GM13976 (cell line): ENCODE data around the gene TUBB1.

Experiments
- DNase-seq: peaks from one replicate; pipeline ENCODE4 v3.0.0; 2012; ENCODE audit warnings: low spot score
- in situ Hi-C: fragments of 300-500 bp; cut with MboI; formaldehyde crosslinking; loops from one replicate; pipeline ENCODE4 v1.12.0; 2022; ENCODE audit warnings: low sequenced_read_pairs, mixed read lengths, inconsistent platforms; ENCODE audit not compliant: unreplicated experiment
- TF ChIP-seq, protein P1 (sequence below): IDR thresholded peaks from 2 replicates; pipeline ENCODE4 v1.5.1; 2012; ENCODE audit warnings: borderline replicate concordance, mild to moderate bottlenecking; ENCODE audit not compliant: insufficient read depth; ENCODE audit errors: extremely low read depth, missing control alignments, control extremely low read depth

TUBB1 gene

DNA sequence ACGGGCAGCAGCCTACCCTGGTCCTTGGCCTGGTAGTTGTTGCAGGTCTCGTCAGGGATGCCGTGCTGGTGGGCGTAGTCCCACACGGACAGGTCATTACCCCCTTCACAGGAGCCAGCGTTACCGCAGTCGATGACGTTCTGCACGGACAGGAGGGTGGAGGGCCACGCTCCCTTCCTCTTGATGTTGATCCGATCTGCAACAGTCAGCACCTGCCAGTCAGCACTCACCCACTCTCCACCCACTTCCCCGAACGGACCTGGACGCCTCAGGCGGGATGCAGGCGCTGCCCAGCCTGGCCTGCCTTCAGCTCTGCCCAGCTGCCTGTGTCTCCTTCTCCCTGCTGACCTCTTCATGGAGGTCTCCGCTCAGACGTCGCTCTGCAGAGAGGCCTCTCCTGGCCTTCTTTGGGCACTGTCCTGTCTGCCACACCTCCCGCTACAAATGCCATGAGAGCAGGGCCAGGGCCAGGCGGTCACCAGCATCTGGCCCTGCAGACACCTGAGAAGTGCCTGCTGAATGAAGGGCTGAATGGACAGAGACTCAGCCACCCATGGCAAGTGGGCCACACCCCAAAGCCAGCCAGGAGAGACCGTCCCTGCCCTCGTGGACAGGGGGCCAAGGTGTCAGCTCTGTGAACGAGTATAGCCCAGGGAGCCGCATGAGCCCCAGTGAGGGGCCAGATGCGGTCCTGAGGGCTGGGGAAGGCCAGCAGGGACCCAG is 17.6 kb upstream of the TUBB1 start:
- in situ Hi-C loops, result no loop called here
- no peak for DNase-seq
- TF ChIP-seq, protein P1, sequence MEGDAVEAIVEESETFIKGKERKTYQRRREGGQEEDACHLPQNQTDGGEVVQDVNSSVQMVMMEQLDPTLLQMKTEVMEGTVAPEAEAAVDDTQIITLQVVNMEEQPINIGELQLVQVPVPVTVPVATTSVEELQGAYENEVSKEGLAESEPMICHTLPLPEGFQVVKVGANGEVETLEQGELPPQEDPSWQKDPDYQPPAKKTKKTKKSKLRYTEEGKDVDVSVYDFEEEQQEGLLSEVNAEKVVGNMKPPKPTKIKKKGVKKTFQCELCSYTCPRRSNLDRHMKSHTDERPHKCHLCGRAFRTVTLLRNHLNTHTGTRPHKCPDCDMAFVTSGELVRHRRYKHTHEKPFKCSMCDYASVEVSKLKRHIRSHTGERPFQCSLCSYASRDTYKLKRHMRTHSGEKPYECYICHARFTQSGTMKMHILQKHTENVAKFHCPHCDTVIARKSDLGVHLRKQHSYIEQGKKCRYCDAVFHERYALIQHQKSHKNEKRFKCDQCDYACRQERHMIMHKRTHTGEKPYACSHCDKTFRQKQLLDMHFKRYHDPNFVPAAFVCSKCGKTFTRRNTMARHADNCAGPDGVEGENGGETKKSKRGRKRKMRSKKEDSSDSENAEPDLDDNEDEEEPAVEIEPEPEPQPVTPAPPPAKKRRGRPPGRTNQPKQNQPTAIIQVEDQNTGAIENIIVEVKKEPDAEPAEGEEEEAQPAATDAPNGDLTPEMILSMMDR, result no peak

DNA sequence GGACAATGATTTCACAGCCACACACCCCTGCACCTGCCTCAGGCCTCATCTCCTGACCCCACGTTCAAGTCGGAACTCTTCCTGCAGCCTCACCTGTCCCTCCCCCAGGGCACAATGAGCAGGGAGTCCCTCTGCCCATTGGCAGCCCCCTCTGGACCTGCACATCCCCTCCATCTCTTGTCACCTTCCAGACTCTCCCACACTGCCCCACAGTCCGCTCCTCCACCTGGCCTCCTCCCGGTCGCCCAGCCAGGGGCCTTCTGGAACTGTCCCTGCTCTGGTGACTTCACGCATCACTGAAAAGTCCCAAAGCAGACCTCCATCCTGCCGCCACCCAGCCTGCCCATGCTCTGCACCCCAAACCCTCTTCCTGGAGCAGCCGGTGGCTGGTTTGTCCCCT is 16.8 kb upstream of the TUBB1 start:
- TF ChIP-seq, protein P1, result no peak
- in situ Hi-C loops, result no loop called here
- DNase-seq, result no peak

DNA sequence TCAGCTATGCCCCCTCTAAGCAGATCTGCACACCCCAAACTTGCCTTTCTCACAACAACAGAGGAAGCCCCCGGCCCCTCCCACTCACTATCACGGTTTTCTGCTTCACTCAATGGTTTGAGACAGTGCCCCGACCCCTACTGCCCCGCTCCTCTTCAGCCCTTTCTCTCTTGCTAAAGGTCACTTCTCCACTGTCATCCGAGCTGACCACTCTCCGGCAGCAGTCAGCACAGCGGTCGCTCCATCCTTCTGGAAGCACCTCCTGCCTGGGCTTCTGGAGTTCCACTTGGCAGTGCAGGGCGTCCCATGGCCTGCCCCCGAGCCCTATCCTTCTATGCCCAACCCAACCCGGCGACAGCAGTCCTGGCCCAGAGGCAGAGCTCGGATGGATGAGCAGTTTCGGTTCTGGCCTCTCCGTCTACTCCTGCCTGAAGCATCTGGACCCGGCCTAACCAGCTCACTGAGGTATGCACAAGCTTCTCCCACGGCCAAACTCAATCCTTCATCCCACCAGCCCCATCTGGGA is 16.3 kb upstream of the TUBB1 start:
- in situ Hi-C loops, result no loop called here
- TF ChIP-seq, protein P1, result no peak
- no peak for DNase-seq

DNA sequence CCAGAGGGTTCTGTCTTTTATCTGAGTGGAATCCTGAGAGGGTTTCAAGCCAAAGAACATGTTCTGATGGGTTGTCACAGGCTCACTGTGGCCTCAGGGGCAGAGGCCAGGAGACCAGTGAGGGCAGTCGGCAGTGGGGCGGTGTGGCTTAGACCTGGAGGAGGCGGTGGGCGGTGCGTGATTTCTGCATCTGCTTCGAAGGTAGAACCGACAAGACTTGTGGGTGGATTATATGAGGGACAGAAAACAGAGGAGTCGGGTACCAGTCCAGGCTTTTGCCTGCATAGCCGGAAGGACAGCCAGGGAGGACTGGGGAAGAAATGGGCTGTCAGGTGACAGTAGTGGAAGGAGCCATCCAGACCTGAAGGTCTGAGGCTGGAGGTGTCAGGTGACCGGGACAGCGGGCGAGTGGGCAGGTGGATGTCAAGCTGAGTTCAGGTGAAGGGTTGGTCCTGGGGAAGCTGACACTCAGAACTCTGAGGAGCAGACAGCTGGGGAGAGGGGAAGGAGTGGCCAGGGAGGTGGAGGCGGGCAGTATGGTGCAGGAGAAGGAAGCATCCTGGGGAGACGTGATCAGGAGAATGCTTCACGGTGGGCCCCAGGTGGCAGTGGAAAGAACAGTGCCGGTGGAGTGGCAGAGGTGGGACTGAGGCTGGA is 15.3 kb upstream of the TUBB1 start:
- TF ChIP-seq, protein P1, result no peak
- DNase-seq, result no peak
- in situ Hi-C loops, result no loop called here

DNA sequence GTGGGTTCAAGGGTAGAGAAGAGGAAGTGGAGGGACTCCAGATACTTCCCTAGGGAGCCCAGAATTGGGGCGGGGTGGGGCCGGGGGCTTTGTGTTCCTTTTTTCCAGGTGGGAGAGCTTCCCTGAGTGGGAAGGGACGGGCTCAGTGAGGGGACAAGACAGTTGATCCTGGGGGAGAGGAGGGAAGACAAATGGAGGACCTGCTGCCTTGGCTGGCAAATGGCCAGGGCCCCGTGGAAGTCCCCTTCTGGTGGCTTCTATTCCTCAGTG is 14.8 kb upstream of the TUBB1 start:
- TF ChIP-seq, protein P1, result no peak
- in situ Hi-C loops, result no loop called here
- no peak for DNase-seq

DNA sequence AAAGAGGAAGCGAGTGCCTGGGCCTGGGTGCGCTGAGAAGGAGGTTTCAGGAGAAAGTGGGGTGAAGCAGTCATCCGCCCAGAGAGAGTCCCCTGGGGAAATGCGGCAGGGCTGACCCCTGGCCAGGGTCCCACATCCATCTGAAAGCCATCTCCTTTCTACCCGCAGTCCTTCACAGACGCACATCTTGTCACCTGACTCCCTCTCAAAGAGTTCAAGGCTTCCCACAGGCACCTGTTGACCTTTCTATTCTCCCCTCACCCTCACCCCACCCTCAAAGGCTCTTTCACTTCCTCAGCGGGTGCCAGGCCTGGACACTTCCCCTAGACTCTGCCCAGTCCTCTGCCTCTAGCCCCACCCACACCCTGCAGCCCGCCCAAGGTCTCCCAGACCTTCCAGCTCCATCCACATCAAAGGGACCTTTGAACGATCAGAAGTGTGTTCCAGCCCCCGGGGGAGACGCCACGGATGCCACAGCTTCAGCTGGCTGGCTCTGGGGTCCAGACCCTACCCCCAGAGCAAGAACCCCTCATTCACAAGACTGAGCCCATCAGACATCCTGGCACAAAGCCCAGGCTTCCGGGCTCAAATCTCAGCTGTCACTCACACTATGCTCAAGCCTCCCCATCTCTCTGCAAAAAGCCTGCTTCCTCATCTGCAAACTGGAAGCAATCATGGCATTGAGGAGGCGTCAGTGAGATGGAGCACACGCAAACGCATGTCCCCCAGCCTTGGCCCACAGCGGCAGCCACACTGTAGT is 14.3 kb upstream of the TUBB1 start:
- in situ Hi-C loops, result no loop called here
- TF ChIP-seq, protein P1, result no peak
- DNase-seq, result peak; percentile 88
